ENCODE data around the gene RNASE8. TPM values are rescaled to one million over a fixed set of nuclear protein-coding genes. Genes with fewer than 3 reads are reported as not detected.

RNASE8 gene
- total and polyA plus RNA-seq, 9 donors = not detected

DNA sequence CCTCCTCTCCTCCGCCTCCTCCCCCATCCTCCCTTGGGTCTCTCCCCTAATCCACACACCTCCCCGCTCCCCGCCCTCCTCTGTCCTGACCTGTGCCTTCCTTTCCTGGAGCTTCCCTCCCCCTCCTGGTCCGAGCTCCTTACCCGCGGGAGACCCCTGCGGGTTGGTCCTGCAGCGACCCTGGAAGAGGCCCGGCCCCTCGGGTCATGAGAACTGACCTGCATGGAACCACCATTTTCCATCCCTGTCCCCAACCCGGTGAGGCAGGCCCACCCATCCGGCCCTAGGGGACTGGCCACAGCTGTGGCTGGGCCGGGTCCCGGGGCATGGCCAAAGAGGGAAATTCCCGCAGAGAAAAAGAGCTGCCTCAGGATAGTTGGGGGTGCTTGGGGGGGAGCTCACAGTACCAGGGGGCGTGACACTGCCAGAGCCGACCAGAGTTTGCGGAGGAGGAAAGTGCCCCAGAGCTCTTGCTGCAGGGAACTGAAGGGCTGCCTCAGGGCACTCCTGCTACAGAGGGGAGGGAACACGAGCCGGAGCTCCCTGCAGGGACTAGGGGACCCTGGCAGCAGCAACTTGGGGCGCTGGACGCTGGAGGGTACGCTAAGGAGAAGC lies 13.1 kb downstream of the RNASE8 start:
- TF ChIP-seq POLR2A (IDR thresholded peaks at IDR 0.05) (no peak), EP300 (IDR thresholded peaks at IDR 0.05) (no peak), CTCF (IDR thresholded peaks at IDR 0.05) (no peak)
- peak; percentile 61 to 74 (median 65) for DNase-seq
- intact Hi-C loops (cut with DNase I) = loop anchor here in 1 of 4 donors (2.0 kb wide), 1 partner anchor 22 kb away; no protein-coding TSS in a partner anchor
- peaks cover 1% of the 10 kb centered on the region for H3K4me1 ChIP-seq (ENCODE audit: insufficient read depth)
- peak overlapping the region; percentile 91 for H3K4me3 ChIP-seq
- 0 to 1% (median 0%) methylated on average over 23 of the region's 23 CpGs for WGBS, 3 donors
- no peaks in the 10 kb centered on the region for H3K36me3 ChIP-seq
- no peaks in the 10 kb centered on the region for H3K27me3 ChIP-seq
- H3K27ac ChIP-seq = peak overlapping the region; percentile 94 to 95
- no peaks in the 10 kb centered on the region for H3K9me3 ChIP-seq

GRCh38 chr14:21071225-21072030 lies 13.8 kb downstream of the RNASE8 start:
- no peaks in the 10 kb centered on the region for H3K36me3 ChIP-seq
- peak overlapping the region; percentile 91 for H3K4me3 ChIP-seq
- peak; percentile 85 to 87 (median 86) for DNase-seq
- no peaks in the 10 kb centered on the region for H3K27me3 ChIP-seq
- H3K4me1 ChIP-seq (ENCODE audit: insufficient read depth) = peaks cover 1% of the 10 kb centered on the region
- TF ChIP-seq POLR2A (IDR thresholded peaks at IDR 0.05) (no peak), EP300 (IDR thresholded peaks at IDR 0.05) (no peak), CTCF (IDR thresholded peaks at IDR 0.05) (no peak)
- no peaks in the 10 kb centered on the region for H3K9me3 ChIP-seq
- intact Hi-C loops (cut with DNase I) = loop anchor here in 1 of 4 donors (2.0 kb wide), 1 partner anchor 21 kb away; no protein-coding TSS in a partner anchor
- peak overlapping the region; percentile 94 to 95 for H3K27ac ChIP-seq
- WGBS, 3 donors = 0 to 1% (median 0%) methylated on average over 30 to 37 of the region's 37 CpGs

DNA sequence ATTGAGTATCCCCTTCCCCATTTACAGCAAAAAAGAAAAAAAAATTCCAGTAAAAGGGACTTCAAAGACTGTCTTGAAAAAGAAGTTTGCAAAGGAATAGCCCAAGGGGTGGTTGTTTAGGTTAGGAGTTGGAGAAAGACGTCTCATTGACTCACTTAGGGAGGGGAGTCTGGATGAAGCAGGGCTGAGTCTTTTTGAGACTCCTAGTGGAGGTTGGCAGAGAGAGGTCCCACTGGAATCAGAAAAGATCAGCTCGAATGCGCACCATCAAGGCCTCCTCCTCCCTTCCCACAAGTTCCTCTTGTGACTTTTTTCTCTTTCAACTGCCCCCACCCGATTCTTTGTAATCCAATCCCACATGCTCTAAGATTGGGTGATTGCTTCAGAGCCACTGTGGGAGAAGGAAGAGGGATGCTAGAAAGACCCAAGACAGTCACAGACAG lies 14.4 kb downstream of the RNASE8 start:
- Histone ChIP-seq H3K4me1 (ENCODE audit: insufficient read depth) (peaks cover 1% of the 10 kb centered on the region), H3K4me3 (peak overlapping the region; percentile 91)
- intact Hi-C loops (cut with DNase I) = no loop called here

More for the DNA sequence above, 14.4 kb downstream of the RNASE8 start:
- H3K36me3 ChIP-seq = no peaks in the 10 kb centered on the region
- peak in 1 of 5 donors; percentile 37 for DNase-seq
- 6 to 19% (median 10%) methylated on average over 4 of the region's 4 CpGs for WGBS, 3 donors
- H3K9me3 ChIP-seq = no peaks in the 10 kb centered on the region
- peak overlapping the region; percentile 94 to 95 for H3K27ac ChIP-seq
- no peaks in the 10 kb centered on the region for H3K27me3 ChIP-seq
- TF ChIP-seq POLR2A (IDR thresholded peaks at IDR 0.05) = no peak
- no peak for TF ChIP-seq CTCF (IDR thresholded peaks at IDR 0.05)
- no peak for TF ChIP-seq EP300 (IDR thresholded peaks at IDR 0.05)
